HG03025 (cell line): Measurements from ENCODE around the gene ZNF770.
"Not testable (repeated sequence)": the region's sequence is repeated elsewhere in the genome, so short reads cannot be mapped to it uniquely, and the experiment has no call there.

Experiments used
- ATAC-seq: cut with Tn5 transposase; IDR thresholded peaks from one replicate; pipeline ENCODE4 v1.9.1; 2021; ENCODE audit warnings: mild to moderate bottlenecking, moderate library complexity; ENCODE audit not compliant: unreplicated experiment, low FRiP score

Gene ZNF770

GRCh38 chr15:34976743-34977142 lies 11.3 kb downstream of the ZNF770 start:
- ATAC-seq, result no peak

GRCh38 chr15:34976073-34976472 lies 12.0 kb downstream of the ZNF770 start:
- ATAC-seq, result no peak

GRCh38 chr15:34973512-34973911 lies 14.6 kb downstream of the ZNF770 start:
- no peak for ATAC-seq

- ATAC-seq, result peak; percentile 12
These were observed 17.9 kb downstream of the ZNF770 start for GRCh38 chr15:34970098-34970643.

- peak; percentile 99 for ATAC-seq
These were observed 18.6 kb downstream of the ZNF770 start, which contains the start of gene AQR for GRCh38 chr15:34969340-34970097. AQR (minus strand) TSS chr15:34969742; CDS start chr15:34969613, 129 bp downstream.

- ATAC-seq, result no peak
These were observed 23.8 kb downstream of the ZNF770 start for GRCh38 chr15:34964277-34964676.

GRCh38 chr15:34953851-34954250 lies 34.2 kb downstream of the ZNF770 start:
- ATAC-seq, result no peak

- no peak for ATAC-seq
These were observed 35.6 kb downstream of the ZNF770 start for GRCh38 chr15:34952481-34952880.

GRCh38 chr15:34951993-34952392 lies 36.1 kb downstream of the ZNF770 start:
- no peak for ATAC-seq

GRCh38 chr15:34944936-34945335 lies 43.2 kb downstream of the ZNF770 start:
- no peak for ATAC-seq

- ATAC-seq, result no peak
These were observed 44.4 kb downstream of the ZNF770 start for GRCh38 chr15:34943711-34944110.

- ATAC-seq, result not testable (repeated sequence)
These were observed 44.8 kb downstream of the ZNF770 start for GRCh38 chr15:34943264-34943663.

- ATAC-seq, result no peak
These were observed 45.7 kb downstream of the ZNF770 start for GRCh38 chr15:34942363-34942762.

GRCh38 chr15:34941831-34942230 lies 46.3 kb downstream of the ZNF770 start:
- no peak for ATAC-seq

GRCh38 chr15:34941185-34941698 lies 46.8 kb downstream of the ZNF770 start:
- no peak for ATAC-seq

- no peak for ATAC-seq
These were observed 54.6 kb downstream of the ZNF770 start for GRCh38 chr15:34933432-34933975.

- not testable (repeated sequence) for ATAC-seq
These were observed 59.7 kb downstream of the ZNF770 start for GRCh38 chr15:34928349-34928748.
